Measurements from ENCODE around the gene ARHGAP33. TPM values are rescaled to one million over a fixed set of nuclear protein-coding genes. Genes with fewer than 3 reads are reported as not detected.

ARHGAP33 gene
- total RNA-seq, 2 donors from 2014 or later: 16.4 to 20.5 TPM

- no peaks in the 10 kb centered on the region for H3K9me3 ChIP-seq (ENCODE audit: control insufficient read depth, low read length, poor library complexity, severe bottlenecking)
- Mint-ChIP-seq H3K4me3 (peak overlapping the region; percentile 98), H3K27ac (peak overlapping the region; percentile 100), H3K36me3 (ENCODE audit: low read depth) (peaks cover 4% of the 10 kb centered on the region), H3K4me1 (peaks cover 57% of the 10 kb centered on the region), H3K27me3 (no peaks in the 10 kb centered on the region)
- DNase-seq (peak; percentile 84 to 91 (median 85)), ATAC-seq (peak; percentile 68)
These were observed 30.7 kb upstream of the ARHGAP33 start for GRCh38 chr19:35744430-35745327.

GRCh38 chr19:35745328-35746086, 29.9 kb upstream of the ARHGAP33 start, which contains the start of the genes PSENEN and U2AF1L4:
TSS of gene PSENEN (plus strand) at chr19:35745651. CDS start at chr19:35745931, 280 bp downstream.
TSS of gene U2AF1L4 (minus strand) at chr19:35745418. CDS start at chr19:35745391, 27 bp downstream.
- no peaks in the 10 kb centered on the region for H3K9me3 ChIP-seq (ENCODE audit: control insufficient read depth, low read length, poor library complexity, severe bottlenecking)
- peak; percentile 91 to 96 (median 92) for DNase-seq
- H3K36me3 Mint-ChIP-seq (ENCODE audit: low read depth): peaks cover 4% of the 10 kb centered on the region
- peaks cover 58% of the 10 kb centered on the region for H3K4me1 Mint-ChIP-seq
- peak within 1 kb of the TSS; percentile 98 for H3K4me3 Mint-ChIP-seq
- H3K27ac Mint-ChIP-seq: peak within 1 kb of the TSS; percentile 100
- H3K27me3 Mint-ChIP-seq: no peaks in the 10 kb centered on the region
- ATAC-seq: peak; percentile 66

GRCh38 chr19:35746087-35746462, 29.3 kb upstream of the ARHGAP33 start:
- Mint-ChIP-seq H3K27ac (peak overlapping the region; percentile 100), H3K36me3 (ENCODE audit: low read depth) (peaks cover 4% of the 10 kb centered on the region), H3K27me3 (no peaks in the 10 kb centered on the region), H3K4me1 (peaks cover 55% of the 10 kb centered on the region), H3K4me3 (peak overlapping the region; percentile 98)
- ATAC-seq (no peak), DNase-seq (no peak)
- H3K9me3 ChIP-seq (ENCODE audit: control insufficient read depth, low read length, poor library complexity, severe bottlenecking): no peaks in the 10 kb centered on the region

- Mint-ChIP-seq H3K4me3 (peak overlapping the region; percentile 98), H3K27me3 (no peaks in the 10 kb centered on the region), H3K27ac (peak overlapping the region; percentile 100), H3K4me1 (peaks cover 55% of the 10 kb centered on the region), H3K36me3 (ENCODE audit: low read depth) (peaks cover 4% of the 10 kb centered on the region)
- no peaks in the 10 kb centered on the region for H3K9me3 ChIP-seq (ENCODE audit: control insufficient read depth, low read length, poor library complexity, severe bottlenecking)
- no peak for ATAC-seq
- no peak for DNase-seq
These were observed 28.8 kb upstream of the ARHGAP33 start for GRCh38 chr19:35746531-35746930.

DNA sequence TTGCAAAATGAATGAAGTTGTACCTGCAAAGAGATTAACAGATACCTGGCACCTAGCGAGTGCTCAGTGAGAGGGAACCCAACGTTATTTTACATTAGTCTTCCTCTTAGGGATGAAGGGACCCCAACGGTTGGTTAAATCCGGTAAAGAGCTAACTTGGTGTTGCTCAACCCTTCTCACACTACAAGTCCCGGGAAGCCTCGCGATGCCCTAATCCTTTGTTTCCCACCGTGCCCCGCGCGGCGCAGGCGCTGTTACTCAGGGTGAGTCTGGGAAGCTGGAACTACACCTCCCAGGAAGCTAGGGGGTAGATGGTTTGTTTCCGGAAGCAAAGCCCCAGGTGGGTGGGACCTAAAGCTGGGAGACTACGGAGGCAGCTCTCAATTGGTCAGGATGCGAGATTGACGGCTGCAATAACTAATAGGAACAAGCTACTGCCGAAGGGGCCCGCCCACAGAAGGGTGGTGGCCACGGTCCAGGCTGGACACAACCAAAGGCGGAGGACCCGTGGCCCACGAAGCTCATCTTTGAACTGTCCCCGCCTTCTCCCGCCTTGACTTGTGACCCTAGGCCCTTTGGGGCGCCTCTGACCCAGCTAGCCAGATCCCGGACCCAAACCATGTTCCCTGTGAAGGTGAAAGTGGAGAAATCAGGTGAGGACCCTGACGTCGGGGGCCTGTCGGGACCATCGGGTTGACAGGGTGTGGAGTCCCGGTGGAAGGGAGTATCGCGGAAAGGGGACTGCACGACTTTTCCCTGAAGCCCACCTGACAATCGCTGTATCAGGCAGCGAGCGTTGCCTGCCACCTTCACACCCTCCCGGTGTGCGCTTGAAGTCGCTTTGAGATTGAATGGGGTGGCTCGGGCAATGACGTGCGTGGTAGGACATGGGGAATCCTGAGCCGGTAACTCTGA, 27.0 kb upstream of the ARHGAP33 start, which contains the start of gene LIN37:
LIN37 (plus strand) TSS at position 471 of the 915 bp plus-strand sequence; CDS start at position 620, 149 bp downstream.
- H3K9me3 ChIP-seq (ENCODE audit: control insufficient read depth, low read length, poor library complexity, severe bottlenecking): no peaks in the 10 kb centered on the region
- peak within 1 kb of the TSS; percentile 90 for H3K27ac Mint-ChIP-seq
- peak within 1 kb of the TSS; percentile 96 for H3K4me3 Mint-ChIP-seq
- peaks cover 40% of the 10 kb centered on the region for H3K4me1 Mint-ChIP-seq
- no peaks in the 10 kb centered on the region for H3K27me3 Mint-ChIP-seq
- DNase-seq (peak; percentile 92 to 96 (median 96)), ATAC-seq (peak; percentile 76)
- H3K36me3 Mint-ChIP-seq (ENCODE audit: low read depth): peaks cover 2% of the 10 kb centered on the region

DNA sequence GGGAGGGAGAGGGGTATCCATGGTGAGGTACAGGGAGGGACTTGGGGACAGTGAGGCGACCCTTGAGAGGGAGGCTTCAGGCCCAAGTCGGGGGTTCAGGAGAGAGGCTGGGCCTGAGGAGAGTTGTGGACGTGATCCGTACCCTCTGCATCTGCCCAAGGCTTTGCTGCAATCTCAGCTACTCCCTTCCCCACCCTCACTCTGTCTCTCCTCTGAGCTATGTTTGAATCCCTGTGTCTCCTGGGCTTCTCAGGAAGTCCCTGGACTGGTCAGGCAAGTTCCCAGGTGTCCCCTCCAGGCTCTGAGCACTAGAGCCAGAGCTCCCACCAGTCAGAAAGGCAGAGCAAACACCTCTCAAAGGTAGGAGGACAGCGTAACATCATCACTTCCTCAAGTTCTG, 25.2 kb upstream of the ARHGAP33 start:
- Mint-ChIP-seq H3K36me3 (ENCODE audit: low read depth) (peaks cover 2% of the 10 kb centered on the region), H3K27ac (no peak overlapping the region), H3K27me3 (no peaks in the 10 kb centered on the region), H3K4me1 (peaks cover 33% of the 10 kb centered on the region), H3K4me3 (no peak overlapping the region)
- H3K9me3 ChIP-seq (ENCODE audit: control insufficient read depth, low read length, poor library complexity, severe bottlenecking): no peaks in the 10 kb centered on the region
- ATAC-seq (no peak), DNase-seq (no peak)

DNA sequence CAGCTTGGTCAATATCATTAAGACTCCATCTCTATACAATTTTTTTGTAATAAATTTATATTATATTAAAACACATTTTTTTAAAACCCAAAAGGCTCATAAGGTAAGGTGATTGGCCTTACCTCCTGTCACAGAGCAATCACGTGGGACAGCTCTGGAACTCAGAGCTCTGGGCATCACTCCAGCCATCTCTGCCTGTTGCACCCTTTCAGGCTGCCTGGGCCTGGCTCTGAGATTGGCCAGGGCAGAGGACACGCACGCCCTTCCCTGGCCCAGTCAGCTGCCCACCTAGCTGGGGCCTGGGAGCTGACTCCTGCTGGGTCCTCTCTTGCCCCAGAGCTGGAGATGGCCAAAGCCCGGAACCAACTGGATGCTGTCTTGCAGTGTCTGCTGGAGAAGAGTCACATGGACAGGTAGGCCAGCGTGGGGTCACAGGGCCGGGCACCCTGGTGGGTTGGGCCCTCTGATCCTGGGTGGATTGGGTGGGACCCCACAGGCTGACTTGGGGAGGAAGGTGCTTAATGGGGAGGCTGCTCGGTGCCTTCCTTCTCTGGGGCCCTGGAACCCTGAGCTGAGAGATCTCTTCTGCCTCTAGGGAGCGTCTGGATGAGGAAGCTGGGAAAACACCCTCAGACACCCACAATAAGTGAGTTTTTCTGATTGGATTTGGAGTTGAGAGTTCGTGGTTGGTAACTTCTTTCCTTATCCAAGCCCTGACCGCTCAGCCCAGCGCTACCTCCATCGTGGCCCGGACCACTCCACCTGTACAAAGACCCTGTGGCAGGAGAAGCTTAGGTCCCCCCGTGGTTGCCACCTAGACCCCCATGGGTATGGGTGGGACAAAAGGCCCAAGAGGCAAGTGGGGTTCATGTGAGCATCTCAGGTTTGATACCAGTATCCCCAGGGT, 23.3 kb upstream of the ARHGAP33 start:
- Mint-ChIP-seq H3K27ac (no peak overlapping the region), H3K36me3 (ENCODE audit: low read depth) (no peaks in the 10 kb centered on the region), H3K4me1 (peaks cover 29% of the 10 kb centered on the region), H3K27me3 (no peaks in the 10 kb centered on the region), H3K4me3 (no peak overlapping the region)
- ATAC-seq (no peak), DNase-seq (no peak)
- no peaks in the 10 kb centered on the region for H3K9me3 ChIP-seq (ENCODE audit: control insufficient read depth, low read length, poor library complexity, severe bottlenecking)

DNA sequence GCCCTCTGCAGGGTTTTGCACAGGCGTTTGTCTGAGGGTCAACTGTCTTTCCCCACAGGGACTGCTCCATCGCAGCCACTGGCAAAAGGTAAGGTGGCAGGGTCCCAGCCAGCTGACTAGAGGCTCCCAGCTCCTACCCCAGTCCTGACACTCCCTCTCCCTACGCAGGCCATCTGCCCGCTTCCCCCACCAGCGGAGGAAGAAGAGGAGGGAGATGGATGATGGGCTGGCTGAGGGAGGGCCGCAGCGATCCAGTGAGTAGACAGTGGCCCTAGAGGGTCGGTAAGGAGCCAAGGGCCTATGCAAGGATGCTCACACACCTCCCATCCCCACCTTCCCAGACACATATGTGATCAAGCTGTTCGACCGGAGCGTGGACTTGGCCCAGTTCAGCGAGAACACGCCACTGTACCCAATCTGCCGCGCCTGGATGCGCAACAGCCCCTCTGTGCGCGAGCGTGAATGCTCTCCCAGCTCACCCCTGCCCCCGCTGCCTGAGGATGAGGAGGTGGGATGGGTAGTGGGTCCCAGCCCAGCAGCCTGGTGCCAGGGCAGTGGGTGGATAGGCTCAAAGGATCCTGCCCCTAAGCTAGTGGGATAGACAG, 22.5 kb upstream of the ARHGAP33 start:
- Mint-ChIP-seq H3K27me3 (no peaks in the 10 kb centered on the region), H3K4me1 (peaks cover 33% of the 10 kb centered on the region), H3K27ac (no peak overlapping the region), H3K4me3 (no peak overlapping the region), H3K36me3 (ENCODE audit: low read depth) (peaks cover under 1% of the 10 kb centered on the region)
- DNase-seq (no peak), ATAC-seq (no peak)
- H3K9me3 ChIP-seq (ENCODE audit: control insufficient read depth, low read length, poor library complexity, severe bottlenecking): no peaks in the 10 kb centered on the region

DNA sequence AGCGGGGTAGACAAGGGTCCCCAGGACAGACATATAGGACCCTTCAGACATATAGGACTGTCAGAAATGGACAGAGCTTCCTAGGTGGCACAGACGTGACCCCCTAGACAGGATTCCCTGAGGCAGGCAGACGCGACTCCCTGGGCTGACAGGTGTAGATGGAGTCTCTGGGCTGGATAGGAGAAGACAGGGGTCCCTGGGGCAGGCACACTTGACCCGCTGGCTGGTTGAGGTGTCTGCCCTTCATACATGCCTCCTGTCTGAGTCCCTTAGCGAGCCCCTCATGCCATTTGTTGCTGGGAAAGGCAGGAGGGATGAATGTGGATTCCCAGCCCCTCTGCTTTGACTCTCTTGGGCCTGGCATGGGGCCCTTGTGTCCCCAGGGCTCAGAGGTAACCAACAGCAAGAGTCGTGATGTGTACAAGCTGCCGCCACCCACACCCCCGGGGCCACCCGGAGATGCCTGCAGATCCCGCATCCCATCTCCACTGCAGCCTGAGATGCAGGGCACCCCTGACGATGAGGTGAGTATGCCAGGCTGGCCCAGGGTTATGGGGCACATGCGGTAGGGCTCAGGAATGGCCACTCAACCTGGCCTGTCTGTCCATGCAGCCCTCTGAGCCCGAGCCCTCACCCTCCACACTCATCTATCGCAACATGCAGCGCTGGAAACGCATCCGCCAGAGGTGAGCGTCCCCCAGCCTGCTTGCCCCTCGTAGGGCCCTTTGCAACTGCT, 21.6 kb upstream of the ARHGAP33 start:
- DNase-seq (no peak), ATAC-seq (no peak)
- Mint-ChIP-seq H3K27ac (no peak overlapping the region), H3K36me3 (ENCODE audit: low read depth) (peaks cover 3% of the 10 kb centered on the region), H3K4me3 (peak overlapping the region; percentile 25), H3K27me3 (no peaks in the 10 kb centered on the region), H3K4me1 (peaks cover 30% of the 10 kb centered on the region)
- H3K9me3 ChIP-seq (ENCODE audit: control insufficient read depth, low read length, poor library complexity, severe bottlenecking): no peaks in the 10 kb centered on the region

GRCh38 chr19:35754370-35755130, 20.8 kb upstream of the ARHGAP33 start:
- Mint-ChIP-seq H3K4me1 (peaks cover 27% of the 10 kb centered on the region), H3K27ac (no peak overlapping the region), H3K4me3 (peak overlapping the region; percentile 65), H3K27me3 (no peaks in the 10 kb centered on the region), H3K36me3 (ENCODE audit: low read depth) (peaks cover 3% of the 10 kb centered on the region)
- DNase-seq (no peak), ATAC-seq (no peak)
- no peaks in the 10 kb centered on the region for H3K9me3 ChIP-seq (ENCODE audit: control insufficient read depth, low read length, poor library complexity, severe bottlenecking)
